ENCODE measurements around the gene WDR53.
"Not testable (repeated sequence)": the region's sequence is repeated elsewhere in the genome, so short reads cannot be mapped to it uniquely, and the experiment has no call there.

Gene WDR53

GRCh38 chr3:196517162-196517800 lies 51.1 kb downstream of the WDR53 start:
- no peak for DNase-seq (ENCODE audit: low spot score)

DNA sequence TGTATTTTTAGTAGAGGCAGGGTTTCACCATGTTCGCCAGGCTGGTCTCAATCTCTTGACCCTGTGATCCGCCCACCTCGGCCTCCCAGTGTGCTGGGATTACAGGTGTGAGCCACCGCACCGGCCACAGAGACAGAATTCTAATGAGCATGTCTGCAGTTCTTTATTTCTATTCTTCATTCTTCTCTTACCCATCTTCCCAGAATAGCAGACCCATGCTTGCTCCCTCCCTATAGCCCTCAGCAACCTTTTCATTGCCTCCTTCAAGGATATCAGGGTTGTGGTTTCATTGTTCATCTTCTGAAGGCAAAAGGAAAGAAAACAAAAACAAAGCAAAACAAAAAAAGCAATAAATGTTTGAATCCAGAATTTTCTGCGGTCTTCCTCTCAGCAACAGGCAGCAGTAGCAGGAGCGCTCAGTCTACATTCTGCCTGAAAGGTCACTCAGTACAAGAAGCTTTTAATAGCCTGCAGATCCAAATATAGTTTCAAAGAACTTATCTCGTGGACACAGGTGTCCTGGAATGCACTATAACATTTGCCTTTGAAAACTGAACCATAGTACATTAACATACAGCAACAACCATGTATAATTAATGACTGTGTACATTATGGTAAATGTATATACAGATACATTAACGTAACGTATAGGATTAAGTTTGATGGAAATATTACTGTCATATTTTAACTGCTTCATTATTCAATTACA lies 53.3 kb downstream of the WDR53 start, which contains the start of gene SMCO1:
SMCO1 (minus strand) TSS at position 434 of the 709 bp plus-strand sequence; CDS start at position 297, 137 bp downstream.
- no peak for DNase-seq (ENCODE audit: low spot score)

- DNase-seq (ENCODE audit: low spot score): no peak
Observed at GRCh38 chr3:196514350-196514716, 54.0 kb downstream of the WDR53 start.

- DNase-seq (ENCODE audit: low spot score): no peak
Observed at GRCh38 chr3:196513697-196514349, 54.5 kb downstream of the WDR53 start.

- not testable (repeated sequence) for DNase-seq (ENCODE audit: low spot score)
Observed at GRCh38 chr3:196511646-196512425, 56.5 kb downstream of the WDR53 start.

- DNase-seq (ENCODE audit: low spot score): not testable (repeated sequence)
Observed at GRCh38 chr3:196511108-196511507, 57.2 kb downstream of the WDR53 start.

DNA sequence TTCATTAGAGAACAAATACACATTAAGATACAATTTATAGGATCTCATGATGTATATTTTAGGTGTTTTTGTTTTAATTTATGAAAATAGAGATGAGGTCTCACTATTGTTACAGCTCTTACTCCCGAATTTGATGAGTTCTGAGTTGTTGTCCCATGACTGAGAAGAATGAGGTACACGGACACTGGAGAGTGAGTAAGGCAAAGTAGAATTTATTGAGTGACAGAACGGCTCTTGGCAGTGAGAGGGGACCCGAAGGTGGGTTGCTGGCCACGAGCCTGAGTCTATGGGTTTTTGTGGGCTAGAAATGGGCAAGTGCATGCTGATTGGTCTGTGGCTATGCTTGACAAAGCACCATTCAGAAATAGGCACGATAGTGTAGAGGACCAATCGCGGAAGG lies 61.7 kb downstream of the WDR53 start:
- no peak for DNase-seq (ENCODE audit: low spot score)

DNA sequence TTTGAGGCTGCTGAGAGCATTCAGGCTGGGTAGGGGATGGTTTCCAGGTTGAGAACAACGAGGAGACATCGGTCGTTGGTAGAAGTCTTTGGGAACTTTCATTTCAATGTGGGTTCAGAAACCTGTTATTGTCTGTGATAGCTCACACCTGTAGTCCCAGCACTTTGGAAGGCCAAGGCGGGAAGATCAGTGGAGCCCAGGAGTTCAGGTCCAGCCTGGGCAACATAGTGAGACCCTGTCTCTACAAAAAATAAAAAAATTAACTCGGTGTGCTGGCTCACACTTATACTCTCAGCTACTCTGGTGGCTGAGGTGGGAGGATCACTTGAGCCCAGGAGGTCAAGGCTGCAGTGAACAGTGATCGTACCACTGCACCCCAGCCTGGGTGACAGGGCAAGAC lies 63.8 kb downstream of the WDR53 start:
- no peak for DNase-seq (ENCODE audit: low spot score)

Measured in ecto neural progenitor cell (in vitro differentiated cells).